Bone marrow (tissue), 2 donors: ENCODE results near the gene CDH4.
"Not testable (repeated sequence)": the region's sequence is repeated elsewhere in the genome, so short reads cannot be mapped to it uniquely, and the experiment has no call there.

Source experiments
- DNase-seq, 2 donors: peaks; one replicate each; lab custom pipeline; 2025; lab: John Stamatoyannopoulos, UW

The CDH4 gene

GRCh38 chr20:61847986-61848385, 595.9 kb downstream of the CDH4 start:
- DNase-seq = no peak

GRCh38 chr20:61848851-61849250, 596.8 kb downstream of the CDH4 start:
- no peak for DNase-seq

- DNase-seq = no peak
Measured at GRCh38 chr20:61849376-61849775, 597.3 kb downstream of the CDH4 start.

GRCh38 chr20:61849822-61850221, 597.8 kb downstream of the CDH4 start:
- DNase-seq = no peak

GRCh38 chr20:61850457-61850856, 598.4 kb downstream of the CDH4 start:
- no peak for DNase-seq

GRCh38 chr20:61850926-61851900, 599.2 kb downstream of the CDH4 start:
- DNase-seq = no peak

GRCh38 chr20:61852268-61853072, 600.4 kb downstream of the CDH4 start:
- no peak for DNase-seq

- no peak for DNase-seq
Measured at GRCh38 chr20:61853073-61854005, 601.3 kb downstream of the CDH4 start.

- DNase-seq = not testable (repeated sequence)
Measured at GRCh38 chr20:61854538-61854937, 602.5 kb downstream of the CDH4 start.

- no peak for DNase-seq
Measured at GRCh38 chr20:61855286-61855685, 603.2 kb downstream of the CDH4 start.

GRCh38 chr20:61856626-61857413, 604.8 kb downstream of the CDH4 start:
- DNase-seq = no peak

GRCh38 chr20:61857414-61857775, 605.3 kb downstream of the CDH4 start:
- no peak for DNase-seq

GRCh38 chr20:61857884-61858283, 605.8 kb downstream of the CDH4 start:
- no peak for DNase-seq

GRCh38 chr20:61859767-61860166, 607.7 kb downstream of the CDH4 start:
- DNase-seq = no peak

- DNase-seq = no peak
Measured at GRCh38 chr20:61860260-61860987, 608.4 kb downstream of the CDH4 start.

GRCh38 chr20:61861054-61861841, 609.2 kb downstream of the CDH4 start:
- DNase-seq = no peak

GRCh38 chr20:61861858-61862257, 609.8 kb downstream of the CDH4 start:
- DNase-seq = no peak

GRCh38 chr20:61862881-61863280, 610.8 kb downstream of the CDH4 start:
- DNase-seq = no peak

- no peak for DNase-seq
Measured at GRCh38 chr20:61864481-61864880, 612.4 kb downstream of the CDH4 start.

- DNase-seq = no peak
Measured at GRCh38 chr20:61865353-61865752, 613.3 kb downstream of the CDH4 start.
